Tongue (tissue), 2 donors: ENCODE results near the gene EDAR. TPM values are rescaled to one million over a fixed set of nuclear protein-coding genes. Genes with fewer than 3 reads are reported as not detected.

ENCODE experiments used
- DNase-seq: peaks from one replicate; pipeline ENCODE4 v3.0.0-alpha.2; 2015
- total RNA-seq: library from RNA; depleted of rRNA; stranded (reverse); fragments of >200 nt; gene quantifications from one replicate; pipeline ENCODE4 v1.2.3, GENCODE V29; 2014

Gene EDAR
- total RNA-seq, 1 donor from 2014 or later = 0.31 TPM

DNA sequence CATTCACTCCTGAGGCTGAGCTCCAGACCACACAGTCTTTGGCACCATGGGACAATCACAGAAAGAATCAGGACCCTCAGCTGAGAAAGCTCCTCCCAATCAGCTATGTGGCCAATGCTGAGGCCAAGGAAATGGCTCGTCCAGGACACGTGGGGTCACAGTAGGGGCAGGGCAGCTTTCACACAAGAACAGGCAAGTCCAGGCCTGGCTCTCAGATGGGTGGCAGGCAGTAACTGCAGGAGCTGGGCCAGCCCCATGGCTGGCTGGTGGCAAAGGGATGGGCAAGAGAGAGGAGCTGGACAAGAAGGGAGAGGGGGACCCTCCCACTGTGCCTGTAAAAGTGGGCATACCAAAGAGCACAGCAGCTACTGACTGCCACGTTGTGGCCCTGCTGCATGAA is 12.2 kb upstream of the EDAR start:
- no peak for DNase-seq

DNA sequence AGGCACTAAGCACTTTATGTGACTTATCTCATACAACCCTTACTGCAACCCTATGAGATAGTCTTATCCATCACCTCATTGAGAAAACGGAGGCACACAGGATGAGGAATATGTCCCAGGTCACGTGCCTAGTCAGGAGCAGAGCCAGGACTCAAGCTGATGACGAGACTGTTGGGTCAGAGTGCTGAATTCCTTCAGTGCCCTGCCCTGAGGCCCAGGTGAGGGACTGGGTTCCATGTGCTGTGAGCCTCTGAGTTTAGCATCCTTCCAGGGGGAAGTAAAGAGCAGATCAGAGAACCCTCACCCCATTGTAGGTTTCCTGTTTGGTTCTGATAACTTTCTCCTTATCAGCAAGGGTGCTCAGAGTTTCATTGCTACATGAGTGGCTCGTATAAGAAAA is 11.7 kb upstream of the EDAR start:
- DNase-seq = no peak

DNA sequence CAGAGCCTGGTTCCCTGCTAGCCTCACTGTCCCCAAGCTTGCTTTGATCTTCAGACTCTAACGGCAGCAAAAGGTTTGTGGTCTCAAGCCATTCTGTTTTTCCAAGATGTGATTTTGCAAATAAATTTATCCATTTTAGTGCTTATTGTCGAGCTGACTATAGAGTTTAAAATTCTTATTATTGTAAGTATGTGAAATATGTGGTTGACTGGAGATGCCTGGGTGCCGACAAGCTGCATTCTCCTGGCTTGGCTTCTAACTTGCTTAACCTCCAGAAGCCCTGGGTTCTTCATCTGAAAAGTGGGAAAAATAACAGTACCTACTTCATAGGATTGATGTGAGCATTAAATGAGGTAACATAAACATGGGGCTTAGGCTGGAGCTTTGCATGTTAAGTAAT is 9.9 kb upstream of the EDAR start:
- DNase-seq = no peak

DNA sequence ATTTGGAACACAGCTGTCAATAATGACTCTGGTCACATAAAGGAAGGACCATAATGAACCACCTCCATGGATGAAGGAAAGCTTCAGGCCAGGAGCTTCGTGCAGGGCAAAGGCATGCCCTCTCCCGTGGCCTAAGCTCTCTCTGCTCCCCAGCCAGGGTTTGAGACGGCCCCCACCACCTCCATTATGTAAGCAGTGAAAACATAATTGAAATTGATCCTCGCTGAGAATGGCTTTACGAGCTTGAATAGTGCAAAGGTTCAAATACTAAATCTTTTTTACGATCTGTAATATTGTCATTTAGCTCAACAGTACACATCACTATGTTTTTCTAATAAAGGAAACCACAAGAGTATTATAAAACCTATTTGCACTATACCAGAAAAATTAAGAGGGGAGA is 5.2 kb upstream of the EDAR start:
- no peak for DNase-seq

DNA sequence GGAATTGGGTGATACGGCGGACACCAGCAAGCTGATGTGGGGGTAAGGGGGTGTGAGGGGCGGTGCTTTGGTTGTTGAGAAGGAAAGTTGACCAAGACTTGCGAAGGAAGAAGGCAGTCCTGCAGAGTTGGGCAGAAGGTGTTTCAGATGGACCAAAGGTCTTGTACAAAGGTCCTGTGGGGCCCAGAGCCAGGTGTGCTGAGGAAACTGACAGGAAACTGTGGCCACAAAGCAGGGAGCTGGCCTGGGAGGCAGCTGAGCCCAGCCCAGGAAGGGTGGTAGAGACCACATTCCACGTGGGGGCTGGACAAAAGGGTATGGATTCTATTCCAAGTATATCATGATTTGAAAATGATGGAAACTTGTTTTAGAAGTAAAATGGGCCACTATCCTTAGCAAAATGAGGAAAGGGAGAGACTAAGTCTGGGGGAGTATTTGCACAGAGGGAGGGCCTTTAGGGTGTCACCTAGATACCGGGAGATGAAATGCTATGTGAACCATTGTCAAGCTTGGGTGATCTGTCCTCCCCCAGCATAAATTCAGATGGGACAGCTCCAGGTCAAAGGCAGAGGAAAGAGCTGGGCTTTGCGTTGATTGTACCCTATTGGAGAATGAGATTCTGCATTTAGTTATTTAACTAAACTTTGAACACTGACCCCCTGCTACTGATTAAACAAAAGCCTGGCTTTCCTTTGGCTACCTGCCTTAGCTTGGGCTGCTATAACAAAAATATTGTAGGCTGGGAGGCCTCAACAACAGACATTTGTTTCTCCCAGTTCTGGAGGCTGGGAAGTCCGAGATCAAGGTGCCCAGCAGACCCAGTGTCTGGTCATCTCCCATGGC is 4.3 kb upstream of the EDAR start:
- no peak for DNase-seq

DNA sequence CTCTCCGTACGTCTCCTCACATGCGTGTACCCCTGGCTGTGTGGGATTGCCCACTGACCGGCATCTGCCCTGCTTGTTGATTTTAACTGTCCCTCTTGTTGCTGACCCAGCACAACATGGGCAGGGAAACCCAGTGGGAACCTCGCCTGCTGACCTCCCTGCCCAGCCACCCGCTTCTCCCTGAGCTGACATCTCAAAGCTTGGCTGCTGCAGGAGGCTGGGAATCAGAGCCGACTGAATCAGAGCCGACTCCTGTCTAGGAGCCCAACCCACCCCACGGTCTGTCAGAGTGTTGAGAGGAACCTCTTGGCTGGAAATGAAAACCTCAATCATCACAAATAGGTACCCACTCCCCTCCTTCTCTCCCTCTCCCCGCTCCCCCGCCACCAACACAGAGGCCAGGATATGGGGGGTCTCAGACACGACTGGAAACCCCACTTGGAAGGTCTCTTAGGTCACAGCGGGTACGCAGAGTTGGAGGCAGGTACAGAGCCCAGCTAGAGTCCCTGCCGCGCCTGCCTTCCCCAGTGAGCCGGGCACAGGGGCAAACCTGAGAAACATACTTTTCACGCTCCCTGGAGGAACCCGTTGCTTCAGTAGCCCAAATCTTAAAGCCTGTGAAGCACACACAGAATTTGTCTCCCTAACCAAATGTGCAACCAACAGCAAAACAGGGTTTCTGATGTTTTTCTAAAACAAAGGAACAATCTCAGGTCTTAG is 784 bp downstream of the EDAR start:
- DNase-seq = no peak

DNA sequence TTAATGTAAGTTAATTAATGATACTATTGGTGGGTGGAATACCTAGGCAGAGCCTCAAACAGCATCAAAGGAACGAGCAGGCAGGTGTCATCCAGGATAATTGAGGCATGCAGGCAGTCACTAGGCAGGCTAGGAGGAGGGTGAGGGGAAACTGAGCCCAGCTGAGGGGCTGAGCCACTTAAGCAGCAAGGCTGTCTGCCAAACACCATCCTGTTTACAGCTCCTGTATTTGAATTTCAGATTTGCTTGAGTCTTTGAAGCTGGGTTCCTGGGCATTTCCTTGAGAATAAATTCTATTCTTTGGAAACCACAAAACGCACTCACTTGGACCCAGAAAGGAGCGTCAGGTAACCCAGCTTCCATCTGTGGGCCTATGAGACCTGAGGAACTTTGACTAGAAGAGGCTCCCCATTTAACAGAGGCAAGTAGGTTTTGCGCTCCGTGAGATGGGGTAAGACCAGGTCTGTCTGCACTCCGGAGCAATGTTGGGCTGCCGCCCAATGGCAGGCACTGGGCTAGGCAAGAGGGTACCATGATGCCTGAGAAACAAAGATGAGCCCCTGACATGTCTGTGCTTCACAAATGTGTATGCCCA is 2.0 kb downstream of the EDAR start:
- DNase-seq = no peak

DNA sequence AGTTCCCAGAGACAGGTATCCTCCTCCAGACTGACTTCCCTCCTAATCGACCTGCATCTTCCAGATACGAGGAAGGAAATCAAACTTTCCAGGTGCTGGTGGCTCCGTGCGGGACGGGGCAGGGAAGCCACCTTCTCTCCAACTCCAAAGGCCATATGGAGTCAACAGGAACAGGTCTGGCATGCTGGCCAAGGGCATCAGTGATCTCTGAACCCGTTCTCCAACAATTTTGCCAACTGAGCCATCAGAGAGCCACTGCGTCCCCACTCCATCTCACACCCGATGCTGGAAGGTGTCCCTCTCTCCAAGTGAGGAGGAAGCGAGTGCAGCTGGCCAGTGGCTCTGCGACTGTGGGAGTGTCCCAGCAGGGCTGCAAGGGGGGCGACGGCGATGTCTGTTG is 5.4 kb downstream of the EDAR start:
- no peak for DNase-seq

DNA sequence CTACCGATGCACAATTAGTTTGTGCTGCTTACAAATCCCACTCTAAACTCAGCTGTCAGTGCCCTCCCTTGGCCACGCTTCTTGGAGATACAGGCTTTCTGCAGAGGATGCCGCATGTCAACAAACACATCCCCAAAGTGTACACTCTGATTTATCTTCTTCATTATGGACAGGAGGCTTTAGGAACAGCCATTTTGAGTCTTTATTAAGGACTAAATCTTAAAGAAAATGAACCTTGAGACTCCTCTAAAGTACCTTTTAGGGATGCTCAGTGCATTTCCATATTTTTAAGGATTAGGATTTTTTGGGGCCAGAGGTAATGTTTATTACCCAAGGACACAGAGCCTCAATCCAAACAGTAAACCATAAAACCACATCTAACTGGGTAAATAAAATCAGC is 6.0 kb downstream of the EDAR start:
- DNase-seq = no peak

DNA sequence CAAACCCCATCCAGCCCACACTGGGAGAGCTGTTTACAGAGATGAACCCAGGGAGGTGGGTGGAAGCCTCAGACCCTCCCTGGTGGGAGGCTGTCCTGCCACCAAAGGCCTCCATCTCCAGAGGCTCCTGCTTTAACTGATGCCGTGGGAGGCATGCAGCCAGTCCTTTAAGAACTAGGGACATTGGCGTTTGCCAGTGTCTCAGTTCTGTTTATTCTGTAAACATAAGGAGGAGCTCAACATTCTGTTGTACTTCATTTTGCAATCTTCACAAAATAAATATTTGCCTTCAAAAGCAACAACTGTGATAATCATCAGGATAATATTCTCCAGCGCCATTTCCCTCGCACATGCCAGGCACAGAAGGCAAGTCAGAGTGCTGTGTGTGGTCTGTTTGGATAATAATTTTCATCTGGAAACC is 6.8 kb downstream of the EDAR start:
- no peak for DNase-seq

DNA sequence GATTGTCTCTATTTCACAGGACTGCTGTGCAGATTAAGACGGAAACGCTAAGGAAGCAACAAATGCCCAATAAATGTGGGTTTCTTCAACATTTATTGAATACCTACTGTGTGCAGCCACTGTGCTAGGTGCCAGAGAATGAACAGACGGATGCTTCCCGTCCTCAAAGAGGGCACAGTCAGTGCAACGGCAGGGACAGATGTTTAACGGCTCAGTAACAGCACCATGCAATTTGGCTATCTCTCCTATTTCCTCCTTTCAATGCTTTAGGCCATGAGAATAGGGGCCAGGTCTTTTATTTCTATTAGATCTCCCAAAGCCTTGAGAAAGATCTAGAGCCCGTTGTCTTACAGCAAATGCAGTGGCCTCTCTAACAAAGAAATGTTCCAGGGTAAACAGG is 7.2 kb downstream of the EDAR start:
- DNase-seq = no peak

DNA sequence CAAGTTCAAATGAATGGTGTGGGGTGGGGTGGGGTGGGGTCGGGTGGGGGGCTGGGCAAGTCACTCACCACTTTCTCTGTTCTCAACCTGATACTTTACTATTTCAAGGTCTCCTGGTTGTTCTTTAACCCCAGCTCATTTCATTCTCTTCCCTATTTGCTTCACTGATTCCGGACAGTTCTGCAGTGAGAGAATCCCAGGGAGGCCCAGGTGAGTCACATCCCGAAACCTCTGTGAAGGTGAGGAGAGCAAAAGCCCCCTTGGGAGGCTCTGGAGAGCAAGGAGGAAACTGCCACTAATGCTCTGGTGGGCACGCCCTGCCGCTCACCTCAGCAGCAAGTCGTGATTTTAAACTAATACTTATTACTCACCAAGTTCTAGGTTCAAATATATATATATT is 8.9 kb downstream of the EDAR start:
- no peak for DNase-seq

DNA sequence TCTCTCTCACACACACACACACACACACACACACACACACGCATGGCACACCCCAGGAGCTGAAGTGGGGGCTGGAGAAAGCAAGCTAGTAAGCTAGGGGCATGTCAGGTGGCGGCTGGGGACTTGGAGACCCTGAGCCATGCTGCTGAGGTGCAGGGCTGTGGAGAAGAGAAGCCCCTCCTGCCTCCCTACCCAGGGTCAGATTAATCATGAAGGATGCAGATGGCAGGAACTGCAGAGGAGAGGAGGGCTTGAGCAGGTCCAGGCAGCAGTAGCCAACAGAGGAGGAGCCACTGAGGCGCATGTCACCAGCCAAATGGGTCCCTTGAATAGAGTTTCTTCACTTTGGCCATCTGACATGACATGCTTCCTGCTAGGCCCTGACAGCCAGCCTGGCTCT is 9.6 kb downstream of the EDAR start:
- DNase-seq = no peak

DNA sequence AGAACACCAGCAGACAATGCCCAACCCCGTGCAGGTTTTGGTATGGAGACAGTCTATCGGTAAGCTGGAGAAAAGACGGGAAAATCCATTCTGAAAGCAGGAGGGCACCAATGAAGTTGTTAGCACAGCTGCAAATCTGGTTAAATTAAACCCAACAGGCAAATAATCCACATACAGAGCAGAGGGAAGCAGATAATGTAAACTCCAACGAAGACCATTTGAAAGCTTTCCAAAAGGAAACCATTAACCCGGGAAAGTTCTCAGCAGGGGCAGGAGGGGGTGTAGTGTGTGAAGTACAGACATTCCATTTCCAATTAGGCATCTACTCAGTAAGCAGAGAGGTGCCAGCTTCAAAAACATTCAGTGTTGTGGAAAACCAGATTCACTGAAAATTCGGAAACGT is 10.3 kb downstream of the EDAR start:
- DNase-seq = peak; percentile 43

DNA sequence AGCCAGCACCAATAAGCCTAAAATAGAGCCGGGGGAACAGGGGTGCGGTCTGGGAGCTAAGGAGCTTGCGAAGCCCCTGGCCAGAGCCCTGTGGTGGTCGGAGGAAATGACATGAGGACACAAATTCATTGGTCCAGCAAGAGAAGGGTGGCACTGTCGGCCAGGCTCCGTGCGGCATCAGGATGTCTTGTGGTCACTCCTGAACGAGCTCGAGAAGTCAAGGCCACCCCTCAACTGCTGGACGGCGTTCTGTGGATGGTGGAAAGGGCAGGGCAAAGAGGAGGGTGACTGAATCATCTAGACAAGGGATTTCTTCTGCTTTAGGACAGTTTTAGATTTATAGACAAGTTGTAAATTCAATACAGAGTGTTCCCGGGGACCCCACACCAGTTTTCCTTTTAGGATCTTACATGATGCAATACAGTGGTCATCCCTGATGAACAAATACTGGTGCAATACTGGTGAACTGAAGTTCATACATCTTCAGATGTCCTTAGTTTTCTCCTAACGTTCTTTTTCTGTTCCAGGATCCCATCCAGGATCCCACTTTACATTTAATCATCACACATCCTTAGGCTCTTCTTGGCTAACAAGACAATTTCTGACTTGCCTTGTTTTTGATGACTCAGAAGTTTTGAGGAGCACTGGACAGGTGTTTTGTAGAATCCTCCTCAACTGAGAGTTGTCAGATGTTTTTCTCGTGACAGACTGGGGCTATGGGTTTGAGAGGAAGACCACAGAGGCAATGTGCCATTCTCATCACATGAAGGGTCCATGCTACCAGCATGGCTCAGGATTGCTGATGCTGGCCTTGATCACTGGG is 13.2 kb downstream of the EDAR start:
- no peak for DNase-seq

DNA sequence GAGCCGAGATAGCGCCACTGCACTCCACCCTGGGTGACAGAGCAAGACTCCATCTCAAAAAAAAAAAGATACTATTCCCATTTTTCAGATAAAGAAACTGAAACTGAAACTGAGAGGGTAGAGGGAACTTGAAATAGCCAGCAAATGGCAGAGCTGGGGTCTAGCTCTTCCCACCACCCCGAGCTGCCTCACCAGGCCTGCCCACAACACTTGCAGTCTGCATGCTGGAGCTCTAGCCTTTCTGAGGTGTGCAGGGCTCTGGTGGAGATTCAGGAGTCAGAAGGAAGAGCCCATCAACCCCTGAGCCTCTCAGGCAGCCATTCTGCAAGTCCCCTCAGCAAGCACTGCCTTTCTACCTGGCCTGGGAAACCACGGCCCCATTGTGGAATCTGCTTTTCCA is 14.3 kb downstream of the EDAR start:
- DNase-seq = no peak

DNA sequence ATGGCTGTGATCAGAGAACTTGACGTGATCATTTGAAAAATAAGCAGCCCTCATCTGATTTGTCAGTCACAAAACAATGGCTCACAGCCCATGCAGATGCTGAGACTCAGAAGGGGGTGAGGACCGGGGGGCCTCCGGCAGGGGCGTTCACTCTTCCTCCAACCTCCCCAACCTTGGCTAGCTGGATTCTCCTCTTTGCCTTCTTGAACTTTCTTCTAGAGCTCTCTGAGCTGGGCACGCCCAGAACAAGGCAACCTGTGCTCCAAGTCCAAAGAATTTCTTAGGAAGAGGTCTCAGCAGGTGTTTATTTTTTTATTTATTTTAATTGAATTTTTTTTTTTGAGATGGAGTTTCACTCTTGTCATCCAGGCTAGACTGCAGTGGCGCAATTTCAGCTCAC is 16.4 kb downstream of the EDAR start:
- DNase-seq = no peak

DNA sequence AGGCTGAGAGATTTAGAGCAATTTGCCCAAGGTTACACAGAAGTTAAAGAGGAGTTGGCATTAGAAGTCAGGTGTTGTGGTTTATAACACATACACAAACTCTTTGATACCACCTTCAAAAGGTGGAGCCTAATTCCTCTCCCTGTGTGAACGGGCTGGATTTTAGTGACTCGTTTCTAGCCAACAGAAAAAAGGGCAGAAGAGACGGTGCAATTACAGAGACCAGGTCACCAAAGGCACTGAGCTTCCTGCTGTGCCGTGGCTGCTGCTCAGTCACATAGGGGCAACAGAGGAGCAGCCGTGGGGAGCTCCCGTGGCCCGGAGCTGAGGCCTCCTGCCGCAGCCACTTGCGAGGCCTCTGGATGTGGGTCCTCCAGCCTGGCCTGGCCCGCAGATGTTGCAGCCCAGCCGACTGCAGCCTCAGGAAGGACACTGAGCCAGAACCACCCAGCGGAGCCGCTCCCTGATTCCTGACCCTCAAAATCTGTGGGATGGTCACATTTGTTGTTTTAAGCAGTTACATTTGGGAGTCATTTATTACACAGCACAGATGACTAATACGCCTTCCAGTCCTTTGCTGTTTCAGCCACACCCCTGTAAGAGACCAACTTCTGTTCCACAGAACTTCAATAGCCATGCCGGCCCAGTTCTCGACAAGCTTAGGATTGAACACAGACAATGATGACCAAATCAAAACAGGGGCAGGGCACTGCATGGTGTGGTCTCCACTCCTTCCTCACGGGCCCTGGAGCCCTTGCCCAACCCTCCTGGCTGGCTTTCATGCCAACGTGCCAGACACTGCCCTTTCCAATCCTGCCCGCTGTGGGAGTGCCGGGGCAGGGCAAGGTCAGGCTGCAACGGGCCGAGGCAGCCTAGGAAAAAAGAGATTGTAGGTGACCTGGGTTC is 17.1 kb downstream of the EDAR start:
- DNase-seq = no peak

DNA sequence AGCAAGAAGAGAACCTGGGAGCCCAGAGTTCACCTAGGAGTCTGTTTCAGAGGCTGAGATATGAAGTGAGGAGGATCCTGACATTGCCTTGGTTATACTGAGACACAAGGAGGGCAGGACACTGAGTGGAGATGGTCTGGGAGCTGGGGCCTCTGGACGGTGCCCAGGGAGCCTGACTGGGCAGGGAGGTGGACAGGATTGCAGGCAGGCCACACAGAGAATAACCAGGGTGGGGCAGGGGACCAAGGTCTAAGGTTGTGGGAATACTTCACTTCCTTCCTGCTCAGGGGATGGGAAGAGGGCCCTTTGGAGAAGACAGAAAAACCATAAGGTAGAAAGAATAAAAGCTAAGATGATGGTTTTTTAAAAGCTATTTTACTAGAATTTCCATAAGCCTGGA is 18.7 kb downstream of the EDAR start:
- DNase-seq = no peak

DNA sequence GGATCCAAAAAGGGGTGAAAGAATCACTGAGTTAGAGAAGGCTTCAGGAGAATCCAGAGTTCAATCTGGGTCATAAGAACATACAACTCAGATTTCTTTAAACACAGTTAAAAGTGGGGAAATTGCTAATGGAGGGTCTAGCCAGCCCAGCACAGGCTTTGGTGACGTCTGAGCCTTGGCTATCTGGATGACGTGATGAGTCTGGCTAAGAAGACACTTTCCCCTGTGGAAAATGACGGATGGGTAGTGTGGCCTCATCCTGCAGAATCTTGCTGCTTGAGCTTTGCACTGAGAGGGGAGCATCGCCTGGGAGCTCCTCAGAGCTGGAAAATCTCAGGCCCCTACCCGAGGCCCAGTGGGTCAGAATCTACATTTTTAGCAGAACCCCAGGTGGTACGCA is 19.2 kb downstream of the EDAR start:
- DNase-seq = no peak

DNA sequence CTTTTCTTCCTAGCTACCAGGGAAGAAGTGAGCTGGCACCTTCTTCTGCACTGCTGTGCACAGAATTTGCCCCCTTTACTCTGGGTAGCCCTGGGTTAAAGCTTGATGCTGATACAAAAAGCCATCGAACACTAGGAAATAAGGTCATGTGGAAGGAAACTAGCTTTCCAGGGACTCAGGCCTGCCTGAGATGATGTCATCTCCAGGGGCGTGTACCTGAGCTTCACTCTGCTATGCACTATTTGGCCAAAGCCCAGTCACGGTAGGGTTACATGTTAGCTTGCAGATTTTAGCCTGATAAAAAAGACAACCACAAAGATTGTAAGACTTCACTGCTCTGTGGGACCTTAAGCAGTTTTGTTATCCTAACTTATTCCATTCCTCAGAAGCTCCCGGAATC is 20.4 kb downstream of the EDAR start:
- peak; percentile 45 for DNase-seq

DNA sequence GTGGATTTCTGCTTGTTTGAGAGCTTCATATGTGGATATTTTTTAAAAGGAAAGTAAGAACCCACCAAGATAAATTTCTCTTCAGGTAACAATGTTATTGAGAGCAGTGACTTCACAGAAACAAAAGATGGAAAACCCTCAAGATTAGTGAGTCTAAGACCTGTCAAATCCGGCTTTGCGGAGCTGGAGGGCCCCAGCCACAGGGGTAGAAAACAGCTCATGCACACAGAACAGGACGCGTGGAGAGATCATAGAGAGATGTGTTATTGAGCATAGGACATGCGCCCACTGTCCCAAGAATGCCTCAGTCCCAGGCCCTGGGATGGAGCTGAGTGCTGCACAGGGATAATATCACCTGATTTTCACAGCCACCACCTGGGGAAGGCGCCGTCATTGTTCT is 21.3 kb downstream of the EDAR start:
- DNase-seq = no peak
